Lower lobe of right lung (tissue), 2 donors: ENCODE measurements around the gene CSF1. TPM values are rescaled to one million over a fixed set of nuclear protein-coding genes. Genes with fewer than 3 reads are reported as not detected.

Experiments used
- ATAC-seq, 2 donors: fragments of 200-7000 bp; cut with Tn5 transposase; one replicate each; pipeline ENCODE4 v1.9.1; 2020 to 2022; ENCODE audit warnings: mild to moderate bottlenecking in 2 of 2, moderate library complexity in 2 of 2
- DNase-seq: peaks from one replicate; pipeline ENCODE4 v3.0.0-alpha.2; 2020
- H3K27ac ChIP-seq: fragments of 200-600 bp; one replicate; pipeline ENCODE4 v1.8.0; 2022
- H3K27me3 ChIP-seq: fragments of 200-600 bp; one replicate; pipeline ENCODE4 v1.8.0; 2022; ENCODE audit warnings: low read depth
- H3K36me3 ChIP-seq: fragments of 200-600 bp; one replicate; pipeline ENCODE4 v1.8.0; 2022; ENCODE audit warnings: mild to moderate bottlenecking
- H3K4me1 ChIP-seq: fragments of 200-600 bp; one replicate; pipeline ENCODE4 v1.8.0; 2022
- H3K4me3 ChIP-seq: fragments of 200-600 bp; one replicate; pipeline ENCODE4 v1.8.0; 2022; ENCODE audit warnings: mild to moderate bottlenecking
- H3K9me3 ChIP-seq: fragments of 200-600 bp; one replicate; pipeline ENCODE4 v1.8.0; 2022
- CTCF ChIP-seq: fragments of 200-600 bp; IDR thresholded peaks from one replicate; pipeline ENCODE4 v1.8.0; 2022; ENCODE audit warnings: antibody characterized with exemption, mild to moderate bottlenecking
- intact Hi-C: fragments of 100-400 bp; cut with DNase I; formaldehyde crosslinking; loops from one replicate; pipeline ENCODE4 v1.11.0; 2022
- total RNA-seq: library from RNA; stranded (reverse); fragmentation: NEBNext Ultra II Directional; extraction: Animal tissue kit (Norgen Biotek cat#: 25700); gene quantifications from one replicate; pipeline ENCODE4 v1.2.1, GENCODE V29; 2021
- donor health status: DM: no; HTN: yes; CAD: no; lungs with severe emphysema.

Gene CSF1
- total RNA-seq, 1 donor from 2014 or later: 64.3 TPM

GRCh38 chr1:109929170-109929569 lies 18.5 kb downstream of the CSF1 start:
- H3K27me3 ChIP-seq: no peaks in the 10 kb centered on the region
- DNase-seq: no peak
- H3K4me3 ChIP-seq: no peak overlapping the region
- intact Hi-C loops: no loop called here
- ATAC-seq: no peak
- TF ChIP-seq CTCF: no peak
- H3K27ac ChIP-seq: peak overlapping the region; percentile 77
- H3K4me1 ChIP-seq: peaks cover 54% of the 10 kb centered on the region
- no peaks in the 10 kb centered on the region for H3K9me3 ChIP-seq
- H3K36me3 ChIP-seq: peaks cover 62% of the 10 kb centered on the region

DNA sequence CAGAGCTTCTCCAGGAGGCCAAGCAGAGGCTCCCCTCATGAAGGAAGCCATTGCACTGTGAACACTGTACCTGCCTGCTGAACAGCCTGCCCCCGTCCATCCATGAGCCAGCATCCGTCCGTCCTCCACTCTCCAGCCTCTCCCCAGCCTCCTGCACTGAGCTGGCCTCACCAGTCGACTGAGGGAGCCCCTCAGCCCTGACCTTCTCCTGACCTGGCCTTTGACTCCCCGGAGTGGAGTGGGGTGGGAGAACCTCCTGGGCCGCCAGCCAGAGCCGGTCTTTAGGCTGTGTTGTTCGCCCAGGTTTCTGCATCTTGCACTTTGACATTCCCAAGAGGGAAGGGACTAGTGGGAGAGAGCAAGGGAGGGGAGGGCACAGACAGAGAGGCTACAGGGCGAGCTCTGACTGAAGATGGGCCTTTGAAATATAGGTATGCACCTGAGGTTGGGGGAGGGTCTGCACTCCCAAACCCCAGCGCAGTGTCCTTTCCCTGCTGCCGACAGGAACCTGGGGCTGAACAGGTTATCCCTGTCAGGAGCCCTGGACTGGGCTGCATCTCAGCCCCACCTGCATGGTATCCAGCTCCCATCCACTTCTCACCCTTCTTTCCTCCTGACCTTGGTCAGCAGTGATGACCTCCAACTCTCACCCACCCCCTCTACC lies 19.1 kb downstream of the CSF1 start:
- no peak for DNase-seq
- no peak for TF ChIP-seq CTCF
- Histone ChIP-seq H3K27me3 (no peaks in the 10 kb centered on the region), H3K4me3 (no peak overlapping the region), H3K36me3 (peaks cover 56% of the 10 kb centered on the region), H3K4me1 (peaks cover 57% of the 10 kb centered on the region), H3K27ac (peak overlapping the region; percentile 77), H3K9me3 (no peaks in the 10 kb centered on the region)
- no peak for ATAC-seq
- intact Hi-C loops: no loop called here

- no peaks in the 10 kb centered on the region for H3K27me3 ChIP-seq
- H3K27ac ChIP-seq: peak overlapping the region; percentile 53
- peaks cover 49% of the 10 kb centered on the region for H3K36me3 ChIP-seq
- no peak for DNase-seq
- H3K4me1 ChIP-seq: peaks cover 57% of the 10 kb centered on the region
- ATAC-seq: no peak
- no peak for TF ChIP-seq CTCF
- H3K9me3 ChIP-seq: no peaks in the 10 kb centered on the region
- intact Hi-C loops: no loop called here
- no peak overlapping the region for H3K4me3 ChIP-seq
Observed at GRCh38 chr1:109930252-109930993, 19.8 kb downstream of the CSF1 start.

DNA sequence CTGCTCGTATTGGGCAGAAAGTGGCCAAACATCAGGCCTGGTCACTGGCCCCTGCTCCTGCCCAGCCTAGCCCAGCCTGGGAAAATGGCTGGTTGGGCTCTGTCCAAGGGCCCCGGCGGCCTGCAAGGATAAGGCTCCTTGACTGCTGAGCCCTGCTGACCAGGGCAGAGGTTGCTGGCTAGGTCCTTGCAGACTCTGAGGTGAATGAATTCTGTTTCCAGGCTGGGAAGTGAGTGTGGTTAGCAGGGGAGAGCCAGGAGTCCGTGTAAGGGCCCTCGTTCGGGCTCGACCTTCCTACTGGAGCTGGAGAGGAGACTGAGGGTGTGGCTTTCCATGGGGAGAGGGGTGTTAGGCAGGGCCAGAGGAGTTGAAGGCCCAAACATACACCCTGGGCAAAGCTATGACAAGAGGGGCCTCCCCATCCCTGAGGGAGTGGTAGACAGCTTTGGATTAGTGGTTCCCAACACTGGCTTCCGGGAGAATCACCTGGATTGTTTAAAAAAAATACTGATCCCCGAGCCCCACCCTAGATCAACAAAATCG lies 20.6 kb downstream of the CSF1 start:
- H3K27me3 ChIP-seq: no peaks in the 10 kb centered on the region
- no peak for TF ChIP-seq CTCF
- peaks cover 57% of the 10 kb centered on the region for H3K4me1 ChIP-seq
- H3K27ac ChIP-seq: peak overlapping the region; percentile 53
- peaks cover 41% of the 10 kb centered on the region for H3K36me3 ChIP-seq
- intact Hi-C loops: no loop called here
- H3K4me3 ChIP-seq: no peak overlapping the region
- ATAC-seq (peak; percentile 84 to 87), DNase-seq (peak; percentile 87)
- no peaks in the 10 kb centered on the region for H3K9me3 ChIP-seq

DNA sequence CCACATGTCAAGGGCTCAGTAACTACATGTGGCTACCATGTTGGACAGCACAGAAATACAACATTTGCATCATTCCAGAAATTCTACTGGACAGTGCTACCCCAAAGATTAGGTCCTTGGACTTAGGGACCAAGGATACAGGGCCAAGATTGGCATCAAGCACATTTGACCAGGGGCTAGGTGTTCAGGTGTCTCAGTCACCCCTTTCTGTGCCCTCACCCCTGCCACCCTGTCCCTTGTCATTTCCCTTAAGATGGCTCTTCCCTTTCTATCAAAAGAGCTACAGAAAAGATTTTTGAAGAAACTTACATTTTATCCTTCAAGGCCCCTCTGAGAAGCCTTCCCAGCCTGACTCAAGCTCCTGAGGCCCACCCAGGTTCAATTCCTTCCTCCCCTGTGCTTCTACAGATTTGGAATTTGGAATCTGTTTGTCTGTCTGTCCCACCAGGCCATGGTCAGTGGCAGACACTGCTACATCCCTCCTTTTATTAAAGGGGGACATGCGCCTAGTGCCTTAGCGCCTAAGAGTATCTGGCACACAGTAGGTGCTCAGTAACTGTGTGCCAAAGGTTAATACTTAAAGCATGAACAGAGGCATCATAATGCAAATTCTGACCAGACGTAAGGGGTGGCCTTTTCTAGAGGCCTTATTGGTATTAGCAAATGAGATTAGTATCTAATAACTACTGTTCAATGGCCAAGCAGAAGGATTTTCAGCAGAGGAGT lies 21.4 kb downstream of the CSF1 start:
- no peak for TF ChIP-seq CTCF
- DNase-seq (no peak), ATAC-seq (no peak)
- Histone ChIP-seq H3K27me3 (no peaks in the 10 kb centered on the region), H3K36me3 (peaks cover 33% of the 10 kb centered on the region), H3K9me3 (no peaks in the 10 kb centered on the region), H3K4me1 (peaks cover 55% of the 10 kb centered on the region), H3K27ac (no peak overlapping the region), H3K4me3 (no peak overlapping the region)
- intact Hi-C loops: no loop called here
